Endodermal cell (in vitro differentiated cells): Measurements from ENCODE around the gene METTL21A. TPM values are rescaled to one million over a fixed set of nuclear protein-coding genes. Genes with fewer than 3 reads are reported as not detected.

ENCODE experiments used
- DNase-seq: peaks from one replicate; pipeline ENCODE4 v3.0.0-alpha.2; 2017
- H3K27ac ChIP-seq: 2 replicates; pipeline ENCODE4 v1.5.1; 2013; ENCODE audit warnings: mild to moderate bottlenecking, low read depth, low read length, moderate library complexity
- H3K27me3 ChIP-seq: 2 replicates; pipeline ENCODE4 v1.6.1; 2013; ENCODE audit warnings: mild to moderate bottlenecking, low read length, moderate library complexity; ENCODE audit not compliant: insufficient read depth, control insufficient read depth, poor library complexity, severe bottlenecking
- H3K36me3 ChIP-seq: 2 replicates; pipeline ENCODE4 v1.7.0; 2013; ENCODE audit warnings: mild to moderate bottlenecking, low read length, moderate library complexity; ENCODE audit not compliant: control insufficient read depth, insufficient read depth
- H3K4me1 ChIP-seq: one replicate; pipeline ENCODE4 v1.7.0; 2013; ENCODE audit warnings: low read length; ENCODE audit not compliant: control insufficient read depth, insufficient read depth
- H3K4me3 ChIP-seq: 2 replicates; pipeline ENCODE4 v1.5.1; 2013; ENCODE audit warnings: mild to moderate bottlenecking, low read length, moderate library complexity
- H3K9ac ChIP-seq: 2 replicates; pipeline ENCODE4 v1.6.1; 2013; ENCODE audit warnings: mild to moderate bottlenecking, low read length, moderate library complexity; ENCODE audit not compliant: poor library complexity, severe bottlenecking; ENCODE audit errors: extremely low read depth
- H3K9me3 ChIP-seq: 2 replicates; pipeline ENCODE4 v1.6.1; 2013; ENCODE audit warnings: mild to moderate bottlenecking, low read length, moderate library complexity; ENCODE audit not compliant: control insufficient read depth
- H3K27ac Mint-ChIP-seq: 2 replicates; pipeline ENCODE4 v1.8.0; 2020; ENCODE audit warnings: mixed read lengths
- H3K27me3 Mint-ChIP-seq: 2 replicates; pipeline ENCODE4 v1.8.0; 2021; ENCODE audit warnings: mild to moderate bottlenecking, mixed read lengths; ENCODE audit not compliant: insufficient read depth
- H3K36me3 Mint-ChIP-seq: 2 replicates; pipeline ENCODE4 v1.8.0; 2020; ENCODE audit warnings: low read depth, mixed read lengths
- H3K4me1 Mint-ChIP-seq: 2 replicates; pipeline ENCODE4 v1.8.0; 2020; ENCODE audit warnings: mixed read lengths
- H3K4me3 Mint-ChIP-seq: 2 replicates; pipeline ENCODE4 v1.8.0; 2020; ENCODE audit warnings: mild to moderate bottlenecking, moderate library complexity, mixed read lengths
- H3K9me3 Mint-ChIP-seq: 2 replicates; pipeline ENCODE4 v1.8.0; 2020; ENCODE audit warnings: mild to moderate bottlenecking, mixed read lengths
- WGBS, 2 experiments: methylation state at CpG; one replicate each; pipeline versions ENCODE4 v1.1.5 to v1.1.7; 2013; ENCODE audit warnings: missing lambda C conversion rate in 2 of 2, mixed read lengths in 1 of 2; ENCODE audit not compliant: insufficient coverage in 1 of 2, insufficient read length in 1 of 2; 5-methylcytosine and 5-hydroxymethylcytosine counted together
- long read RNA-seq, 4 experiments: library from polyadenylated mRNA in 2 of 4; library from RNA in 1 of 4; library from capped mRNA in 1 of 4; stranded (forward) in 3 of 4; unstranded in 1 of 4; transcript quantifications; one replicate each; pipeline ENCODE4 v2.0.0, GENCODE V29; 2020 to 2021; ENCODE audit warnings: inconsistent platforms in 1 of 4
- polyA plus RNA-seq, 2 experiments: library from polyadenylated mRNA; stranded (reverse); fragments of 50-300 nt; gene quantifications; one replicate each; pipeline ENCODE4 v1.2.3, GENCODE V29; 2013
- total RNA-seq, 2 donors: library from RNA; stranded (reverse); fragmentation: NEBNext Ultra II Directional in 1 of 2; extraction: Animal tissue kit (Norgen Biotek cat#: 25700) in 1 of 2; gene quantifications; 2 replicates in 1 of 2; 3 replicates in 1 of 2; pipeline ENCODE4 v1.2.1, GENCODE V29; 2021
- TF ChIP-seq, protein P1 (sequence below): fragments of 200-600 bp; sonication (generic); conservative IDR thresholded peaks from 2 replicates; pipeline ENCODE4 v1.5.0; 2021; ENCODE audit warnings: antibody characterized with exemption, mild to moderate bottlenecking

The METTL21A gene
- 10 to 100 TPM; 43.4 to 61.2 TPM for total RNA-seq
- polyA plus RNA-seq (2013, experiment 1 of 2), result 37.1 TPM
- polyA plus RNA-seq (2013, experiment 2 of 2), result 38.1 TPM
- long read RNA-seq, experiment 1, full-length matches to known transcripts, result 15 of 24 reads
- long read RNA-seq, experiment 1, partial matches to known transcripts, result 3 of 24 reads
- long read RNA-seq, experiment 1, other reads (novel, unspliced or antisense), result 6 of 24 reads
- long read RNA-seq, experiment 2, full-length matches to known transcripts, result 50 of 101 reads
- long read RNA-seq, experiment 2, partial matches to known transcripts, result 8 of 101 reads
- long read RNA-seq, experiment 2, other reads (novel, unspliced or antisense), result 43 of 101 reads
- long read RNA-seq, experiment 3, full-length matches to known transcripts, result 66 of 93 reads
- long read RNA-seq, experiment 3, partial matches to known transcripts, result 3 of 93 reads
- long read RNA-seq, experiment 3, other reads (novel, unspliced or antisense), result 24 of 93 reads
- long read RNA-seq, experiment 4, full-length matches to known transcripts, result 38 of 44 reads
- long read RNA-seq, experiment 4, partial matches to known transcripts, result 0 of 44 reads
- long read RNA-seq, experiment 4, other reads (novel, unspliced or antisense), result 6 of 44 reads

DNA sequence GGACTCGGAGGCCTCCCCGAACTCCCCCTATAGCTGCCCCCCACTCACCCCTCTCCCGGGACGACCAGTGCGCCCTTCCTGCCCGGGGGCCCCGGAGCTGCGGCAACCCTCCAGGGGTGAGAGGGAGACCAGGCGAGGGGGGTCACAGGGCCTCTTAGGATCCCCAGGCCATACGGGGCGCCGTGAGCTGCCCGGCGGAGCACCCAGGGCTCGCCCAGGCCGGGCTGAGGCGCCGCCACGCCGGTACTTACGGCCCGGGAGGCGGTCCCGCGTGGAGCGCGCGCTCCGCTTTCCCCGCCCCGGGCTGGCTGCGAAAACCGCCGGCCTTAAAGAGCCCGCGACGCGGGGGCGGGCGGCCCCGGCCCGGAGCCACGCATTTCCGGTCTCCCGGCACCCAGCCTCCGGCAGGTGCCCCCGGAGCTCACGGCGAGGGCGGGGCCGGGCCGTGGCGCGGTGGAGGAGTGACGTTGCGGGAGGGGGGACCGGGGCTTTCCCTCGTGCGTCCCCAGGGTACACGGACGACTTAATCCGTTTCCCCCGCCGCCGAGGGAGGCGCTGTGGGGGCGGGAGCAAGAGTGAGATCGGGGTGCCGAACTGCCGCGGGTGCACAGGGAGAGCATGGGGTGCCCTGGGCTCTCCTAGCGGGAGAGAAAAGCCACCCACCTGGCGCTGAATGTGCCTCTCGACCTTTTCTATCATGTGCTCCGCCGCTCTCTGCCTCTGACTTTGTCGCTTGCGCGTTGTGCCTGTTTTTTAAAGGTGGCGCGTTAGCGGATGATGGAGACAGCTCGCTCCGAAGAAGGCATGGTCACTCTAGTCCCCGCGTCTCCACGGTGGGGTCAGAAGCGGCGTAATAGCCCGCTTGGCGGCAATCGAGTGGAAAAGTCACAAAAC lies at the start of gene METTL21A:
Gene METTL21A (minus strand): TSS at position 381 of the 894 bp plus-strand sequence. CDS start 1,019 bp downstream, outside the sequence.
- peak within 1 kb of the TSS; percentile 91 for H3K27ac Mint-ChIP-seq
- peaks cover 11% of the 10 kb centered on the region for H3K4me1 Mint-ChIP-seq
- H3K9me3 Mint-ChIP-seq, result no peaks in the 10 kb centered on the region
- H3K9ac ChIP-seq, result peak within 1 kb of the TSS; percentile 72
- peak; percentile 88 for DNase-seq
- no peaks in the 10 kb centered on the region for H3K27me3 ChIP-seq
- H3K36me3 Mint-ChIP-seq, result peaks cover 32% of the 10 kb centered on the region
- no peaks in the 10 kb centered on the region for H3K9me3 ChIP-seq
- no peaks in the 10 kb centered on the region for H3K27me3 Mint-ChIP-seq
- peaks cover 26% of the 10 kb centered on the region for H3K36me3 ChIP-seq
- peak within 1 kb of the TSS; percentile 92 for H3K4me3 ChIP-seq
- WGBS, 2 experiments, result 0 to 1% methylated on average over 24 to 92 of the region's 92 CpGs
- H3K4me1 ChIP-seq, result no peaks in the 10 kb centered on the region
- peak within 1 kb of the TSS; percentile 84 for H3K27ac ChIP-seq
- peak within 1 kb of the TSS; percentile 81 for H3K4me3 Mint-ChIP-seq
- TF ChIP-seq, protein P1, sequence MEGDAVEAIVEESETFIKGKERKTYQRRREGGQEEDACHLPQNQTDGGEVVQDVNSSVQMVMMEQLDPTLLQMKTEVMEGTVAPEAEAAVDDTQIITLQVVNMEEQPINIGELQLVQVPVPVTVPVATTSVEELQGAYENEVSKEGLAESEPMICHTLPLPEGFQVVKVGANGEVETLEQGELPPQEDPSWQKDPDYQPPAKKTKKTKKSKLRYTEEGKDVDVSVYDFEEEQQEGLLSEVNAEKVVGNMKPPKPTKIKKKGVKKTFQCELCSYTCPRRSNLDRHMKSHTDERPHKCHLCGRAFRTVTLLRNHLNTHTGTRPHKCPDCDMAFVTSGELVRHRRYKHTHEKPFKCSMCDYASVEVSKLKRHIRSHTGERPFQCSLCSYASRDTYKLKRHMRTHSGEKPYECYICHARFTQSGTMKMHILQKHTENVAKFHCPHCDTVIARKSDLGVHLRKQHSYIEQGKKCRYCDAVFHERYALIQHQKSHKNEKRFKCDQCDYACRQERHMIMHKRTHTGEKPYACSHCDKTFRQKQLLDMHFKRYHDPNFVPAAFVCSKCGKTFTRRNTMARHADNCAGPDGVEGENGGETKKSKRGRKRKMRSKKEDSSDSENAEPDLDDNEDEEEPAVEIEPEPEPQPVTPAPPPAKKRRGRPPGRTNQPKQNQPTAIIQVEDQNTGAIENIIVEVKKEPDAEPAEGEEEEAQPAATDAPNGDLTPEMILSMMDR, result no peak

DNA sequence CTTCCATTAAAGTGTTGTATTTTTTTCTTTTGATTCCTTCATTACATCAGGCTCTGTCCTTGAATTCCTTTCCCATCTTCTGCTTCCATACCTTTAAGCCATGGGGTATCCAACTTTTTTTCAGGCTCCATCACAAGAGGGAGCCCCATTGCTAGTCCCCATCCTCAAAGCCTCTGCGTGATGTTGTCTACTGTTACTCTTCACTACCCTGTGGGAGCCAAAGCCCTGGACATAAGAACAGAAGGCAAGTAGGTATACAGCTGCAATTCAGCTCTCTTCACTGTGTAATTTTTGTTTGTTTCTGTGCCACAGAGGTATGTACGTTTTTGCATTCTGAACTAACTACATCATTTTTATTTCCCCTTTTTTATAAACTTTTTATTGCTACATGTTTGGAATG lies 49.6 kb upstream of the METTL21A start:
- Histone ChIP-seq H3K27me3 (no peaks in the 10 kb centered on the region), H3K9me3 (no peaks in the 10 kb centered on the region), H3K27ac (no peak overlapping the region), H3K4me3 (no peak overlapping the region), H3K9ac (no peak overlapping the region), H3K36me3 (no peaks in the 10 kb centered on the region), H3K4me1 (peaks cover 6% of the 10 kb centered on the region)
- TF ChIP-seq, protein P1, result peak; percentile 20
- DNase-seq, result no peak
- no peaks in the 10 kb centered on the region for H3K36me3 Mint-ChIP-seq
- no peak overlapping the region for H3K4me3 Mint-ChIP-seq
- H3K9me3 Mint-ChIP-seq, result no peaks in the 10 kb centered on the region
- 78% methylated on average over 1 of the region's 2 CpGs; no CpG with 5 or more reads in 1 of the 2 experiments for WGBS, 2 experiments
- H3K27ac Mint-ChIP-seq, result no peak overlapping the region
- H3K27me3 Mint-ChIP-seq, result peaks cover 7% of the 10 kb centered on the region
- H3K4me1 Mint-ChIP-seq, result peaks cover 13% of the 10 kb centered on the region

DNA sequence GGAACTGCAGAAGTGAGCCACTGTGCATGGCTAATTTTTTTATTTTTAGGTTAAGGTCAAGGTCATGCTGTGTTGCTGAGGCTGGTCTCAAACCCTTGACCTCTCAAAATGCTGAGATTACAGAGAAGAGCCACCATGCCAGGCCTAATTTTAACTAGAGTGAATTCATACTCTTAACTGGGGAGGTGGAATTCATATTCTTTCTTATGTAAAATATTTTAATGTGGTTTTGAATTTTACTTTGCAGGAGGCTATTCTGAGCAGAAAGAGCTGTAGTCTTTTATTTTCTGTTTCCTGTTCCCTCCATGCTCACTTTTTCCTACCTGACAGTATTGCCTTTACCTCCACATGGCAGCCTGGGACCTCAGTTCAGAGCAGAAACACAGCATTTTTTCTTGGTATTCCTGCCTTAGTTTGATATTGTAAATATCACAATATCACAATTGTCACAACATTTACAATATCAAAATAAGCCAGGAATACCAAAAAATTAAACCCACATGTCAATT lies 49.1 kb upstream of the METTL21A start:
- H3K36me3 Mint-ChIP-seq, result no peaks in the 10 kb centered on the region
- TF ChIP-seq, protein P1, result no peak
- Histone ChIP-seq H3K9ac (no peak overlapping the region), H3K4me1 (peaks cover 6% of the 10 kb centered on the region), H3K9me3 (no peaks in the 10 kb centered on the region), H3K27me3 (no peaks in the 10 kb centered on the region), H3K4me3 (no peak overlapping the region), H3K27ac (no peak overlapping the region), H3K36me3 (no peaks in the 10 kb centered on the region)
- DNase-seq, result peak; percentile 38
- H3K4me3 Mint-ChIP-seq, result no peak overlapping the region
- H3K27me3 Mint-ChIP-seq, result peaks cover 7% of the 10 kb centered on the region
- H3K4me1 Mint-ChIP-seq, result peaks cover 13% of the 10 kb centered on the region
- no peaks in the 10 kb centered on the region for H3K9me3 Mint-ChIP-seq
- no peak overlapping the region for H3K27ac Mint-ChIP-seq
